Measurements from ENCODE around the gene ROBO1.

The ROBO1 gene

DNA sequence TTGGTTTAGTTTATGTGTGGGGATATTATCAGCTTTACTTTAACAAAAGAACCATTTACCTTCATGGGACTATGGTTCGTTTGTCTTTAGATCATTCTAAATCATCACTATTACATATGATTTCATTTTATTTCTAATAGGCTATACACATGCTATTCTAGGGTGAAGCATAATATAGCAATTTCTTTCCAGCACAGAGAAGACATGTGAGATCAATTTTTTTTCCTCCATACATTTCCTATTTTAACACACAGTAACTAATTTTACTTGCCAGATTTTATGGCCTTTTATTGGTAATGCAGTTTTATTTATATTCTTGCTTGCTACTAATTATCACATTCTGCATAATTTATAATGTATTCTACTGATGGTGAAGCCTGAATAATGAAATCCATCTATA is 287.1 kb downstream of the ROBO1 start:
- no peak overlapping the region for H3K4me3 ChIP-seq (ENCODE audit: low read length in 2 of 2)
- H3K36me3 ChIP-seq (ENCODE audit: control insufficient read depth in 2 of 2, insufficient read depth in 2 of 2, low read length in 2 of 2) = no peaks in the 10 kb centered on the region

DNA sequence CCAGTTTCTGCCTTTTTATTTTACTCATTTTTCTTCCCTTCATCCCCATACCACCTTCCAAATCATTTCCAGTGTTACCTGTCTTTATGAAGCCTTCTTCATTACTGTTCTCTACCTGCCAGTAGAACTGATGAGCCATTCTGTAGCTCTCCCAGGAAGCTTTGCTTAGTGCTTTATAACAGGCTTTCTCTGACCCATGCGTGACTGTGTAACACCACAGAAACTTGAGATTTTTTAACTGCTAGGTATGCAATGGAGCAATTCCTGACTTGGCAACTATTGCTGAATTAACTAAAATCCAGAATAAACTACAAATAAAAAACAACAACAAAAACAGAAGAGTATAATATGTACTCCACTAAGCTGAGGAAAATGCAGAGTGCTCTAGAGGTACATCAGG is 289.2 kb downstream of the ROBO1 start:
- H3K27ac ChIP-seq (ENCODE audit: low read depth in 2 of 2, low read length in 2 of 2) = no peak overlapping the region
- no peak overlapping the region for H3K9ac ChIP-seq (ENCODE audit: low read depth in 1 of 2, low read length in 2 of 2)
- H3K4me1 ChIP-seq (ENCODE audit: control insufficient read depth in 2 of 2, insufficient read depth in 2 of 2, low read length in 2 of 2) = no peaks in the 10 kb centered on the region
- H3K36me3 ChIP-seq (ENCODE audit: control insufficient read depth in 2 of 2, insufficient read depth in 2 of 2, low read length in 2 of 2) = no peaks in the 10 kb centered on the region
- no peak overlapping the region for H3K4me3 ChIP-seq (ENCODE audit: low read length in 2 of 2)
- no peaks in the 10 kb centered on the region for H3K9me3 ChIP-seq (ENCODE audit: control insufficient read depth in 2 of 2, low read length in 2 of 2)
- H3K27me3 ChIP-seq (ENCODE audit: control insufficient read depth in 2 of 2, insufficient read depth in 2 of 2, low read length in 2 of 2) = no peaks in the 10 kb centered on the region

More for the DNA sequence above, 287.1 kb downstream of the ROBO1 start:
- Histone ChIP-seq H3K9ac (ENCODE audit: low read depth in 1 of 2, low read length in 2 of 2) (no peak overlapping the region), H3K4me1 (ENCODE audit: control insufficient read depth in 2 of 2, insufficient read depth in 2 of 2, low read length in 2 of 2) (no peaks in the 10 kb centered on the region), H3K27ac (ENCODE audit: low read depth in 2 of 2, low read length in 2 of 2) (no peak overlapping the region), H3K9me3 (ENCODE audit: control insufficient read depth in 2 of 2, low read length in 2 of 2) (no peaks in the 10 kb centered on the region), H3K27me3 (ENCODE audit: control insufficient read depth in 2 of 2, insufficient read depth in 2 of 2, low read length in 2 of 2) (no peaks in the 10 kb centered on the region)

DNA sequence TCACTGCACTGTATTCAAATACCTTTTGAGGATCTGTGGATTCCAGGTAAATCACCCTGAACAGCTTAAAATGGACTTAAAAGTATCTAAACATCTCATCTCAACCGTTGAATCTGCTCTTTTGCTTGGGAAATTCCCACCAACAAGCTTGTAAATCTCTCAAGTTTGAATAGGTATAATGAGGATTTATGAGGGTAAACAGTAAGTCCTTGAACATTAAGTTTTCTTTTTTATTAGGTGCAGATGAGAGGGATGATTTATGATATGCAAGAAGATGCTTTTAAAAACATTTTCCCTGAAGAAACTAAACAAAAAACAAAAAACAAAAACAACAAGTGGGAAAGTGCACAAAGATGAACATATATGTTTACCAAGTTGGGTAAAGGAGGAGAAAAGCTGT is 290.6 kb downstream of the ROBO1 start:
- Histone ChIP-seq H3K27me3 (ENCODE audit: control insufficient read depth in 2 of 2, insufficient read depth in 2 of 2, low read length in 2 of 2) (no peaks in the 10 kb centered on the region), H3K4me1 (ENCODE audit: control insufficient read depth in 2 of 2, insufficient read depth in 2 of 2, low read length in 2 of 2) (no peaks in the 10 kb centered on the region), H3K9me3 (ENCODE audit: control insufficient read depth in 2 of 2, low read length in 2 of 2) (no peaks in the 10 kb centered on the region), H3K9ac (ENCODE audit: low read depth in 1 of 2, low read length in 2 of 2) (no peak overlapping the region), H3K36me3 (ENCODE audit: control insufficient read depth in 2 of 2, insufficient read depth in 2 of 2, low read length in 2 of 2) (no peaks in the 10 kb centered on the region), H3K27ac (ENCODE audit: low read depth in 2 of 2, low read length in 2 of 2) (no peak overlapping the region), H3K4me3 (ENCODE audit: low read length in 2 of 2) (no peak overlapping the region)

DNA sequence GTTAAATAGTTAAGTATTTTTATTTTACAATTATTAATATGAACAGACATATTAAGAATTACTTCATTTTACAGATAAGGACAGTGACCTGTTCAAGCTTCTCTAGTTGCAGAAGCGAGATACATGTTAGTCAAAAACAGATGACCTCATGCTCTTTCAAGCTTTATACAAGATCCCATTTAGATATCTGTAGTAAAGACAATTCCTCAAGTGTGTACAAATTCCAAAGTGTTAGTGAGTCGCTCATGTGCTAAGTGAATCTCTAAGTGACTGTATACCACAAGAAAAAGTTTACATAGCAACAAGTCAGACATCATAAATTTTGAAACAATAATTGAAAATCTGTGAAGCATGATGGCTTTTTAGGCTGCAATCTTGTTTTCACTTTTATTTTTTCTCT is 293.8 kb downstream of the ROBO1 start:
- H3K9me3 ChIP-seq (ENCODE audit: control insufficient read depth in 2 of 2, low read length in 2 of 2) = no peaks in the 10 kb centered on the region
- H3K36me3 ChIP-seq (ENCODE audit: control insufficient read depth in 2 of 2, insufficient read depth in 2 of 2, low read length in 2 of 2) = no peaks in the 10 kb centered on the region
- no peak overlapping the region for H3K27ac ChIP-seq (ENCODE audit: low read depth in 2 of 2, low read length in 2 of 2)
- H3K4me1 ChIP-seq (ENCODE audit: control insufficient read depth in 2 of 2, insufficient read depth in 2 of 2, low read length in 2 of 2) = no peaks in the 10 kb centered on the region
- no peaks in the 10 kb centered on the region for H3K27me3 ChIP-seq (ENCODE audit: control insufficient read depth in 2 of 2, insufficient read depth in 2 of 2, low read length in 2 of 2)
- H3K4me3 ChIP-seq (ENCODE audit: low read length in 2 of 2) = no peak overlapping the region
- no peak overlapping the region for H3K9ac ChIP-seq (ENCODE audit: low read depth in 1 of 2, low read length in 2 of 2)

DNA sequence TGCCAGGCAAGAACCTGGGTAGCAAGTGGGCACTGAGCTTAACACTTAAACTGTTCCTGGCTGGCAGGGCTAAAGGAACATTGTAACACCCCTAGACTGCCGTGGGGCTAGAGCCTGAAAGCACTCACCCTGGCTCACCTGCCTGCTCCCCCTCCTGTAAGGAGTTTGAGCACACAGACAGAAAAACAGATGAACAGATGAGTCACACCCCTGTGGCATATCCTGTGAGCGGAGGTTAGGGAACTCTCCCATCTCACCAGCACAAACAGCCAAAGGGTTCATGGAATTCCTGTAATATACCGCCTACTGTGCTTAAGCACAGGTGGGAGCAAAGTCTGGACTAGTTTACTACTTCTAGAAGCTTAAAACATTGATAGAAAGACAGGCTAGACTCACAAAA is 300.1 kb downstream of the ROBO1 start:
- Histone ChIP-seq H3K9me3 (ENCODE audit: control insufficient read depth in 2 of 2, low read length in 2 of 2) (no peaks in the 10 kb centered on the region), H3K9ac (ENCODE audit: low read depth in 1 of 2, low read length in 2 of 2) (no peak overlapping the region), H3K27ac (ENCODE audit: low read depth in 2 of 2, low read length in 2 of 2) (no peak overlapping the region), H3K4me3 (ENCODE audit: low read length in 2 of 2) (no peak overlapping the region), H3K27me3 (ENCODE audit: control insufficient read depth in 2 of 2, insufficient read depth in 2 of 2, low read length in 2 of 2) (no peaks in the 10 kb centered on the region), H3K4me1 (ENCODE audit: control insufficient read depth in 2 of 2, insufficient read depth in 2 of 2, low read length in 2 of 2) (no peaks in the 10 kb centered on the region), H3K36me3 (ENCODE audit: control insufficient read depth in 2 of 2, insufficient read depth in 2 of 2, low read length in 2 of 2) (no peaks in the 10 kb centered on the region)

DNA sequence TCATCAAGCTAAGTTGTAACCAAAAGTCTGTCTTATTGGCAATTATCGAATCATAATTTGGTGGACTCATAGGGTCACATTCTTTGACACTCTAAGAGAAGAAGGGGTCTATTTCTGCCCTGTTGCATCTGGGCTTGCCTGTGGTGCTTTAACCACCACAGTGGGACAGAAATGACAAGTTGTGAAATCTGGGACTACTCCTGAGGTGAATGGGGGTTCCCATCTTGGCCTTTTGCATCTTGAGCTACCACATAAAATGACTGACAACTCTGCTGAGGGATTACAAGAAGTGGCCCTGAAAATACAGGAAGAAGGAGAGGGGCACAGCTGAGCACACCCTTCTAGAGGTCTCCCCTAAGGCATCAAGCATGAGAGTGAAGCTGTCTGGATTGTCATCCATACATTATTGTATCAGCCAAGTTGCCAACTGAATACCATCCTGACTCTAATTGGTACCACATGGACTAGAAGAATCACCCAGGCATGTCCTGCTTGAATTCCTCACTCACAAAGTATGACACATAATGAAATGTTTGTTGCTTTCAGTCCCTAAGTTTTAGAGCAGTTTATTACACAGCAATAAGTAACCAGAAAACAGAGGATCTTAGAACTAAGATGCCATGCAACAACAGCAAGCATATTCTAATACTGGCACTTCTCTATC is 306.5 kb downstream of the ROBO1 start:
- H3K4me1 ChIP-seq (ENCODE audit: control insufficient read depth in 2 of 2, insufficient read depth in 2 of 2, low read length in 2 of 2) = no peaks in the 10 kb centered on the region
- no peaks in the 10 kb centered on the region for H3K9me3 ChIP-seq (ENCODE audit: control insufficient read depth in 2 of 2, low read length in 2 of 2)
- no peaks in the 10 kb centered on the region for H3K27me3 ChIP-seq (ENCODE audit: control insufficient read depth in 2 of 2, insufficient read depth in 2 of 2, low read length in 2 of 2)
- no peak overlapping the region for H3K4me3 ChIP-seq (ENCODE audit: low read length in 2 of 2)
- H3K9ac ChIP-seq (ENCODE audit: low read depth in 1 of 2, low read length in 2 of 2) = no peak overlapping the region
- no peak overlapping the region for H3K27ac ChIP-seq (ENCODE audit: low read depth in 2 of 2, low read length in 2 of 2)
- H3K36me3 ChIP-seq (ENCODE audit: control insufficient read depth in 2 of 2, insufficient read depth in 2 of 2, low read length in 2 of 2) = no peaks in the 10 kb centered on the region

DNA sequence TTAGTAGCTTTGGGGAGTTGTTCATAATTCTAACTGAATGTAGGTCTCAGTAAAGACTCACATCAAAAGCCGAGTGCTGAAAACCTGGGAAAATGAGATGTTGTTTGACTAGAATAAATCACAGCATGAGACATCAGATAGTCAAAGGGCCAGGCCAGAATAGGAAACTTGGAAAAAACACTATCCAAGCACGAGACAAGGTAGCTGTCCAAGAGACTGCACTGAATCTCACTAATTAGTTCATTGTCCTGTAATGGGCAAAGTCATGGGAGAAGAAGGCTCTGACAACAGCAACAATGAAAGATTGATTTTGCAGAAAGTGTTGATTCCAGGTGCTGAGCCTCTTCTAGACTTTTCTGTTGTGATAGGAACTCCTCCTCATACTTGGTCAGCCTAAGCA is 314.2 kb downstream of the ROBO1 start:
- H3K27ac ChIP-seq (ENCODE audit: low read depth in 2 of 2, low read length in 2 of 2) = no peak overlapping the region
- no peaks in the 10 kb centered on the region for H3K27me3 ChIP-seq (ENCODE audit: control insufficient read depth in 2 of 2, insufficient read depth in 2 of 2, low read length in 2 of 2)
- no peak overlapping the region for H3K9ac ChIP-seq (ENCODE audit: low read depth in 1 of 2, low read length in 2 of 2)
- no peaks in the 10 kb centered on the region for H3K36me3 ChIP-seq (ENCODE audit: control insufficient read depth in 2 of 2, insufficient read depth in 2 of 2, low read length in 2 of 2)
- no peak overlapping the region for H3K4me3 ChIP-seq (ENCODE audit: low read length in 2 of 2)
- H3K9me3 ChIP-seq (ENCODE audit: control insufficient read depth in 2 of 2, low read length in 2 of 2) = no peaks in the 10 kb centered on the region
- no peaks in the 10 kb centered on the region for H3K4me1 ChIP-seq (ENCODE audit: control insufficient read depth in 2 of 2, insufficient read depth in 2 of 2, low read length in 2 of 2)

DNA sequence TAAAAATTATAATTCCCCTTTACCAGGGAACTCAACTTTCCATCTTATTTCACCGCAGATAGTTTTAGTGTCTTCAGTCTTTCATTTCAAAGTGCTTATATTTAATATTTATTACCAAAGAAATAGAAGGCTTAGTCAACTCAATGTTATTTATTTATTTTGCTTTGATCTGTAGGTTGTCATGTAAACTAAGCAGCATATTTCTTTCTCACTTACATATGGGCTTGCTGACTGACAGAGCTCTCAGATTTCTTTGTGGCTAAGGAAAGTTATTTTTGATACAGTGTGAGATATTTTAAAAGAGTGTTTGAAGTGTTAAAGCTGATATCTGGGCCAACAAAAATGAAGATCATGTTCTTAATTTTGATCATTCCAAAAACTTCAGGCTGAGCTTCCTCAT is 331.4 kb downstream of the ROBO1 start:
- Histone ChIP-seq H3K4me3 (ENCODE audit: low read length in 2 of 2) (no peak overlapping the region), H3K9ac (ENCODE audit: low read depth in 1 of 2, low read length in 2 of 2) (no peak overlapping the region), H3K36me3 (ENCODE audit: control insufficient read depth in 2 of 2, insufficient read depth in 2 of 2, low read length in 2 of 2) (no peaks in the 10 kb centered on the region), H3K9me3 (ENCODE audit: control insufficient read depth in 2 of 2, low read length in 2 of 2) (no peaks in the 10 kb centered on the region), H3K27ac (ENCODE audit: low read depth in 2 of 2, low read length in 2 of 2) (no peak overlapping the region), H3K27me3 (ENCODE audit: control insufficient read depth in 2 of 2, insufficient read depth in 2 of 2, low read length in 2 of 2) (no peaks in the 10 kb centered on the region), H3K4me1 (ENCODE audit: control insufficient read depth in 2 of 2, insufficient read depth in 2 of 2, low read length in 2 of 2) (no peaks in the 10 kb centered on the region)

DNA sequence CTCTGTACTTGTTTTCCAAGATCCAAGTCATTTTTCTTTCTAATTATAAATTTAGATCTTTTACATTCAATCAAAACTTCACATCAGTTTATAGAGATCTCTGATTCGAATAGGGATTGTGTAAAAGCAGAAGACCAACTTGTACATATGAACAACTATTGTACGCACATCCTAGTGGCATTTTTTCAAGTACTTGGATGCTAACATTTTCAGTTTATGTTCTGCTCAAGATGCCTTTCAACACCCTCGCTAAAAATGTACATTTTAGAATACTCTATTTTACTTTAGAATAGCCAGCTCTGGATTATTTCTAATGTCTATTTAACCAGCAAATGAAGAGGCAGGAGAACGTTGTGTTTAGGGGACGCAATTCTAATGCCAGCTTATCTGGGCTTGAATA is 340.7 kb downstream of the ROBO1 start:
- no peaks in the 10 kb centered on the region for H3K4me1 ChIP-seq (ENCODE audit: control insufficient read depth in 2 of 2, insufficient read depth in 2 of 2, low read length in 2 of 2)
- H3K9ac ChIP-seq (ENCODE audit: low read depth in 1 of 2, low read length in 2 of 2) = no peak overlapping the region
- no peak overlapping the region for H3K4me3 ChIP-seq (ENCODE audit: low read length in 2 of 2)
- no peaks in the 10 kb centered on the region for H3K36me3 ChIP-seq (ENCODE audit: control insufficient read depth in 2 of 2, insufficient read depth in 2 of 2, low read length in 2 of 2)
- H3K27me3 ChIP-seq (ENCODE audit: control insufficient read depth in 2 of 2, insufficient read depth in 2 of 2, low read length in 2 of 2) = no peaks in the 10 kb centered on the region
- no peak overlapping the region for H3K27ac ChIP-seq (ENCODE audit: low read depth in 2 of 2, low read length in 2 of 2)
- H3K9me3 ChIP-seq (ENCODE audit: control insufficient read depth in 2 of 2, low read length in 2 of 2) = no peaks in the 10 kb centered on the region

DNA sequence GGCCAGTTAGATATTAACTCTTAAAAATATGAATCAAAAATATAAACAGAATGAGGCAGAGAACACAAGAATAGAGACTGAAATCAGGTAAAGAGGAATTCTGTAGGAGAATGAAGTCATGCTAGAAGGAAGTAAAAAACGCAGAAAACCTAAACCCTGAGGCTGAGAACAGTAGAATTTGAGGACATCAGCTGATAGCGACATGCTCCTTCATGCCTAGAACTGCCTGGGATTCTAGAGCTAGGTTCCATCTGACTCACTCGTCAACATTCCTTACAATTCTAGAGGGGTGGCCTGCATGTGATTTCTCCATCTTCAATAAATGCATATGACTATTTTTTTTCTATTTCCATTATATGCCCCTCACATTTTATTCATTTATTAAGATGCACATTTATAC is 343.0 kb downstream of the ROBO1 start:
- H3K4me3 ChIP-seq (ENCODE audit: low read length in 2 of 2) = no peak overlapping the region
- H3K4me1 ChIP-seq (ENCODE audit: control insufficient read depth in 2 of 2, insufficient read depth in 2 of 2, low read length in 2 of 2) = no peaks in the 10 kb centered on the region
- no peaks in the 10 kb centered on the region for H3K9me3 ChIP-seq (ENCODE audit: control insufficient read depth in 2 of 2, low read length in 2 of 2)
- H3K27ac ChIP-seq (ENCODE audit: low read depth in 2 of 2, low read length in 2 of 2) = no peak overlapping the region
- H3K9ac ChIP-seq (ENCODE audit: low read depth in 1 of 2, low read length in 2 of 2) = no peak overlapping the region
- H3K36me3 ChIP-seq (ENCODE audit: control insufficient read depth in 2 of 2, insufficient read depth in 2 of 2, low read length in 2 of 2) = no peaks in the 10 kb centered on the region
- H3K27me3 ChIP-seq (ENCODE audit: control insufficient read depth in 2 of 2, insufficient read depth in 2 of 2, low read length in 2 of 2) = no peaks in the 10 kb centered on the region

DNA sequence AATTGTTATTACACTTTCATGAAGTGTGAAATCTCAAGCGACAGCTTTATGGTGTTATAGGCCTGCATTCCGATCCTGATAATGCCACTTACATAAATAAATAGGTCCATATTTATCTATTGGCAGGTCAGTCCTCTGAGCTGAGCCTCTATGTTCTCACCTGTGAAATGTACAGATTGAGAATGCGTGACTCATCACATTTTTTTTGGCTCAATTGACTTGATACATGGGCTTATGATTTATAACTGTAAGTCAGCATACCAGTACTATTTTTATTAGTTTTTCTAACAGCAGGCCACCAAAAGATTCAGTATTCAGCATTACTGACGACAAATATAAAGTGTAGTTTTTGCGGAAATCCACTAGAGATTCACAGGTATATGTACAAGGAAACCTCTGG is 344.4 kb downstream of the ROBO1 start:
- Histone ChIP-seq H3K4me1 (ENCODE audit: control insufficient read depth in 2 of 2, insufficient read depth in 2 of 2, low read length in 2 of 2) (no peaks in the 10 kb centered on the region), H3K27ac (ENCODE audit: low read depth in 2 of 2, low read length in 2 of 2) (no peak overlapping the region), H3K36me3 (ENCODE audit: control insufficient read depth in 2 of 2, insufficient read depth in 2 of 2, low read length in 2 of 2) (no peaks in the 10 kb centered on the region), H3K4me3 (ENCODE audit: low read length in 2 of 2) (no peak overlapping the region), H3K9ac (ENCODE audit: low read depth in 1 of 2, low read length in 2 of 2) (no peak overlapping the region), H3K9me3 (ENCODE audit: control insufficient read depth in 2 of 2, low read length in 2 of 2) (no peaks in the 10 kb centered on the region), H3K27me3 (ENCODE audit: control insufficient read depth in 2 of 2, insufficient read depth in 2 of 2, low read length in 2 of 2) (no peaks in the 10 kb centered on the region)

Data from mucosa of rectum (tissue), 2 donors.